Calu3 (cell line): Measurements from ENCODE around the gene RALGPS2. TPM values are rescaled to one million over a fixed set of nuclear protein-coding genes. Genes with fewer than 3 reads are reported as not detected.

Experiments
- BruUV-seq: library from RNA; stranded (reverse); fragments of 400-500 nt; replicated peaks from 2 replicates; lab custom pipeline; 2021; lab: Mats Ljungman, UMichigan
- CTCF ChIA-PET: fragments of 300-600 bp; sonication (Branson Sonifier 250); formaldehyde crosslinking; loops from one replicate; lab custom pipeline; 2022; ENCODE audit warnings: antibody characterized with exemption; lab: Charles Lee
- DNase-seq: peaks from one replicate; pipeline ENCODE4 v3.0.0; 2022
- H3K27ac Mint-ChIP-seq: one replicate; pipeline ENCODE4 v1.8.0; 2022; ENCODE audit warnings: mixed read lengths; ENCODE audit not compliant: unreplicated experiment
- H3K27me3 Mint-ChIP-seq: one replicate; pipeline ENCODE4 v1.8.0; 2022; ENCODE audit warnings: mixed read lengths; ENCODE audit not compliant: unreplicated experiment
- H3K36me3 Mint-ChIP-seq: one replicate; pipeline ENCODE4 v1.8.0; 2022; ENCODE audit warnings: mild to moderate bottlenecking, moderate library complexity, mixed read lengths; ENCODE audit not compliant: insufficient read depth, unreplicated experiment
- H3K4me1 Mint-ChIP-seq: one replicate; pipeline ENCODE4 v1.8.0; 2022; ENCODE audit warnings: mild to moderate bottlenecking, low read depth, mixed read lengths; ENCODE audit not compliant: unreplicated experiment
- H3K4me3 Mint-ChIP-seq: one replicate; pipeline ENCODE4 v1.8.0; 2022; ENCODE audit warnings: mild to moderate bottlenecking, low read depth, moderate library complexity, mixed read lengths; ENCODE audit not compliant: unreplicated experiment
- H3K9me3 Mint-ChIP-seq: one replicate; pipeline ENCODE4 v1.8.0; 2022; ENCODE audit warnings: low read depth, mixed read lengths; ENCODE audit not compliant: unreplicated experiment
- CTCF ChIP-seq: fragments of 200-600 bp; IDR thresholded peaks from one replicate; pipeline ENCODE4 v1.8.0; 2022; ENCODE audit warnings: antibody characterized with exemption; ENCODE audit not compliant: unreplicated experiment
- intact Hi-C: fragments of 100-400 bp; cut with micrococcal nuclease; formaldehyde crosslinking; loops from one replicate; pipeline ENCODE4 v1.10.0; 2022; ENCODE audit not compliant: unreplicated experiment
- total RNA-seq: library from RNA; stranded (reverse); gene quantifications from 2 replicates; pipeline ENCODE4 v1.2.3, GENCODE V29; 2022

RALGPS2 gene
- total RNA-seq, 1 experiment from 2014 or later = 47.6 TPM

GRCh38 chr1:178867670-178868069 is 142.6 kb downstream of the RALGPS2 start:
- TF ChIP-seq CTCF = no peak
- H3K4me1 Mint-ChIP-seq = peaks cover 29% of the 10 kb centered on the region
- no peaks in the 10 kb centered on the region for H3K9me3 Mint-ChIP-seq
- peak overlapping the region; percentile 64 for H3K4me3 Mint-ChIP-seq
- intact Hi-C loops = no loop called here
- DNase-seq = no peak
- no TSS peak for BruUV-seq
- no peaks in the 10 kb centered on the region for H3K36me3 Mint-ChIP-seq
- CTCF ChIA-PET = interaction anchor here (0.6 to 1.2 kb wide), 2 partner anchors 135 to 244 kb away, joined by 3 read pairs; no protein-coding TSS in a partner anchor
- no peaks in the 10 kb centered on the region for H3K27me3 Mint-ChIP-seq
- peak overlapping the region; percentile 74 for H3K27ac Mint-ChIP-seq

- TF ChIP-seq CTCF = no peak
- no peak overlapping the region for H3K27ac Mint-ChIP-seq
- no peaks in the 10 kb centered on the region for H3K36me3 Mint-ChIP-seq
- peaks cover 36% of the 10 kb centered on the region for H3K4me1 Mint-ChIP-seq
- intact Hi-C loops = no loop called here
- no peak overlapping the region for H3K4me3 Mint-ChIP-seq
- H3K27me3 Mint-ChIP-seq = no peaks in the 10 kb centered on the region
- DNase-seq = no peak
- H3K9me3 Mint-ChIP-seq = no peaks in the 10 kb centered on the region
- CTCF ChIA-PET = interaction anchor here (0.8 kb wide), 1 partner anchor 61 kb away, joined by 3 read pairs; no protein-coding TSS in a partner anchor
- BruUV-seq = no TSS peak
These were observed 143.7 kb downstream of the RALGPS2 start for GRCh38 chr1:178868706-178869105.

- H3K9me3 Mint-ChIP-seq = no peaks in the 10 kb centered on the region
- no peaks in the 10 kb centered on the region for H3K27me3 Mint-ChIP-seq
- no peak overlapping the region for H3K4me3 Mint-ChIP-seq
- H3K4me1 Mint-ChIP-seq = peaks cover 36% of the 10 kb centered on the region
- intact Hi-C loops = no loop called here
- BruUV-seq = no TSS peak
- no peaks in the 10 kb centered on the region for H3K36me3 Mint-ChIP-seq
- CTCF ChIA-PET = no interaction called here
- no peak overlapping the region for H3K27ac Mint-ChIP-seq
- no peak for DNase-seq
- no peak for TF ChIP-seq CTCF
These were observed 144.2 kb downstream of the RALGPS2 start for GRCh38 chr1:178869119-178869697.

GRCh38 chr1:178870221-178870620 is 145.2 kb downstream of the RALGPS2 start:
- H3K4me1 Mint-ChIP-seq = peaks cover 36% of the 10 kb centered on the region
- CTCF ChIA-PET = no interaction called here

More at GRCh38 chr1:178870221-178870620, 145.2 kb downstream of the RALGPS2 start:
- H3K36me3 Mint-ChIP-seq = no peaks in the 10 kb centered on the region
- H3K9me3 Mint-ChIP-seq = no peaks in the 10 kb centered on the region
- no peak for DNase-seq
- no peak overlapping the region for H3K4me3 Mint-ChIP-seq
- H3K27ac Mint-ChIP-seq = no peak overlapping the region
- TF ChIP-seq CTCF = no peak
- H3K27me3 Mint-ChIP-seq = no peaks in the 10 kb centered on the region
- intact Hi-C loops = loop anchor here (5.0 kb wide), 2 partner anchors 143 to 328 kb away; partner anchors contain the start of gene RALGPS2
- no TSS peak for BruUV-seq
